ENCODE data around the gene VAPA. TPM values are rescaled to one million over a fixed set of nuclear protein-coding genes. Genes with fewer than 3 reads are reported as not detected.
A peak's percentile ranks its signal among the peaks of the same experiment; 100 is the strongest.

The VAPA gene
- total and polyA plus RNA-seq, 2 donors (not counting 3 experiments of a cell fraction or from before 2014, with no cell fraction given): 105 to 163 TPM

GRCh38 chr18:9922592-9923311 lies 8.9 kb downstream of the VAPA start:
- H3K27ac ChIP-seq (ENCODE audit: insufficient read depth, low read depth, low read length): no peak overlapping the region
- ChIA-PET POLR2A (no interaction called here), CTCF (interaction anchor here (1.6 kb wide), 1 partner anchor 91 kb away, joined by 3 read pairs; no protein-coding TSS in a partner anchor)
- peaks cover 35% of the 10 kb centered on the region for H4K20me1 ChIP-seq (replicated peaks; ENCODE audit: control insufficient read depth, extremely low read depth, insufficient read depth, low read length)
- peaks cover 35% of the 10 kb centered on the region for H3K4me1 ChIP-seq (ENCODE audit: control insufficient read depth, extremely low read depth, insufficient read depth, low read length)
- peak overlapping the region; percentile 12 for H3K4me2 ChIP-seq (ENCODE audit: insufficient read depth, low read length)
- H3K4me3 ChIP-seq (replicated peaks in 1 of 3; ENCODE audit: insufficient read depth in 1 of 3, low read depth in 1 of 3, low read length in 3 of 3): no peak overlapping the region
- H3K27me3 ChIP-seq (ENCODE audit: control insufficient read depth in 2 of 2, insufficient read depth in 2 of 2, low read length in 2 of 2): no peaks in the 10 kb centered on the region
- no peak overlapping the region for H3K9ac ChIP-seq (replicated peaks; ENCODE audit: extremely low read depth, insufficient read depth, low read length)
- H3K36me3 ChIP-seq (ENCODE audit: control insufficient read depth in 2 of 2, extremely low read depth in 1 of 2, insufficient read depth in 2 of 2, low read length in 2 of 2): no peaks in the 10 kb centered on the region
- intact Hi-C loops (cut with micrococcal nuclease): no loop called here
- H3K79me2 ChIP-seq (ENCODE audit: control insufficient read depth, insufficient read depth, low read length): peaks cover 100% of the 10 kb centered on the region
- no TSS peak for BruUV-seq (replicated peaks)
- no peaks in the 10 kb centered on the region for H3K9me3 ChIP-seq (replicated peaks; ENCODE audit: control insufficient read depth, insufficient read depth, low read length)
- DNase-seq (ENCODE audit: low read depth, low spot score): no peak
- H2AFZ ChIP-seq (ENCODE audit: low read depth, low read length): no peak overlapping the region
- TF ChIP-seq, protein P1, sequence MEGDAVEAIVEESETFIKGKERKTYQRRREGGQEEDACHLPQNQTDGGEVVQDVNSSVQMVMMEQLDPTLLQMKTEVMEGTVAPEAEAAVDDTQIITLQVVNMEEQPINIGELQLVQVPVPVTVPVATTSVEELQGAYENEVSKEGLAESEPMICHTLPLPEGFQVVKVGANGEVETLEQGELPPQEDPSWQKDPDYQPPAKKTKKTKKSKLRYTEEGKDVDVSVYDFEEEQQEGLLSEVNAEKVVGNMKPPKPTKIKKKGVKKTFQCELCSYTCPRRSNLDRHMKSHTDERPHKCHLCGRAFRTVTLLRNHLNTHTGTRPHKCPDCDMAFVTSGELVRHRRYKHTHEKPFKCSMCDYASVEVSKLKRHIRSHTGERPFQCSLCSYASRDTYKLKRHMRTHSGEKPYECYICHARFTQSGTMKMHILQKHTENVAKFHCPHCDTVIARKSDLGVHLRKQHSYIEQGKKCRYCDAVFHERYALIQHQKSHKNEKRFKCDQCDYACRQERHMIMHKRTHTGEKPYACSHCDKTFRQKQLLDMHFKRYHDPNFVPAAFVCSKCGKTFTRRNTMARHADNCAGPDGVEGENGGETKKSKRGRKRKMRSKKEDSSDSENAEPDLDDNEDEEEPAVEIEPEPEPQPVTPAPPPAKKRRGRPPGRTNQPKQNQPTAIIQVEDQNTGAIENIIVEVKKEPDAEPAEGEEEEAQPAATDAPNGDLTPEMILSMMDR (IDR thresholded peaks at IDR 0.05; ENCODE audit: extremely low read depth in 1 of 2, insufficient read depth in 1 of 2, low read depth in 1 of 2, low read length in 2 of 2): no peak
- TF ChIP-seq EZH2 (IDR thresholded peaks at IDR 0.05; ENCODE audit: borderline replicate concordance, low read depth, low read length, severe bottlenecking): no peak
- TF ChIP-seq JUN (IDR thresholded peaks at IDR 0.05; ENCODE audit: borderline replicate concordance, insufficient read depth, insufficient read length, low read depth): no peak
- TF ChIP-seq FOS (IDR thresholded peaks at IDR 0.05; ENCODE audit: borderline replicate concordance, insufficient read depth, low read length): no peak
- no peak for TF ChIP-seq MYC (IDR thresholded peaks at IDR 0.05; ENCODE audit: low read depth, low read length)
- TF ChIP-seq POLR2AphosphoS5 (IDR thresholded peaks at IDR 0.05; ENCODE audit: insufficient read depth, low read depth, low read length): no peak
- TF ChIP-seq GATA2 (IDR thresholded peaks at IDR 0.05; ENCODE audit: insufficient read depth, insufficient read length, low read depth, low read length): no peak
- no peak for TF ChIP-seq MAX (IDR thresholded peaks at IDR 0.05; ENCODE audit: insufficient read depth, insufficient read length)
- no peak for TF ChIP-seq POLR2A (IDR thresholded peaks at IDR 0.05; ENCODE audit: low read depth, low read length)
- dilution Hi-C loops (cut with MboI; ENCODE audit: extremely low pct_ligation_motif_present, low sequenced_read_pairs): no loop called here
- no peak for FAIRE-seq
- H3K9me1 ChIP-seq (replicated peaks; ENCODE audit: control insufficient read depth, extremely low read depth, insufficient read depth, low read length): no peaks in the 10 kb centered on the region
